ENCODE measurements around the gene CEMIP. TPM values are rescaled to one million over a fixed set of nuclear protein-coding genes. Genes with fewer than 3 reads are reported as not detected.

Gene CEMIP
- total and polyA plus RNA-seq, 2 of the 4 experiments (the other 2 are of a cell fraction): 63.8 to 78.0 TPM

- Histone ChIP-seq H4K91ac (ENCODE audit: insufficient read depth, low read depth, low read length) (no peak overlapping the region), H3K4ac (ENCODE audit: low read depth, low read length) (no peak overlapping the region), H2AK9ac (replicated peaks; ENCODE audit: low read depth, low read length, poor library complexity) (no peak overlapping the region), H4K8ac (ENCODE audit: low read depth in 2 of 2, low read length in 2 of 2) (no peak overlapping the region), H3K23ac (ENCODE audit: low read depth, low read length) (no peak overlapping the region), H2BK120ac (ENCODE audit: low read depth, low read length) (no peak overlapping the region), H2BK20ac (ENCODE audit: low read depth, low read length) (no peak overlapping the region), H2BK5ac (ENCODE audit: low read depth, low read length, poor library complexity, severe bottlenecking) (no peak overlapping the region), H3K27ac (ENCODE audit: insufficient read depth, low read length) (no peak overlapping the region), H3K4me3 (ENCODE audit: insufficient read depth, low read depth, low read length) (no peak overlapping the region), H4K20me1 (ENCODE audit: insufficient read depth, low read length) (peaks cover 25% of the 10 kb centered on the region; the same call in 1 of the 2 replicates), H3K27me3 (ENCODE audit: control insufficient read depth, insufficient read depth, low read length) (no peaks in the 10 kb centered on the region), H3K18ac (ENCODE audit: low read depth, low read length) (no peak overlapping the region), H2BK15ac (ENCODE audit: low read depth, low read length) (no peak overlapping the region), H3K9me1 (ENCODE audit: insufficient read depth, low read length) (peaks cover 15% of the 10 kb centered on the region), H3K79me1 (ENCODE audit: low read depth in 1 of 2, low read length in 2 of 2) (peaks cover 25 to 71% of the 10 kb centered on the region in 2 experiments), H3K36me3 (ENCODE audit: control insufficient read depth, insufficient read depth, low read length) (peaks cover 5% of the 10 kb centered on the region), H3K9ac (ENCODE audit: low read depth, low read length) (no peak overlapping the region), H3K14ac (replicated peaks; ENCODE audit: low read depth, low read length) (no peak overlapping the region), H2AK5ac (ENCODE audit: low read depth, low read length) (no peak overlapping the region), H3K4me2 (ENCODE audit: low read depth, low read length) (no peak overlapping the region), H3K4me1 (ENCODE audit: control insufficient read depth, insufficient read depth, low read length) (peaks cover 6% of the 10 kb centered on the region), H2AFZ (replicated peaks; ENCODE audit: low read length, poor library complexity) (no peak overlapping the region), H3K56ac (ENCODE audit: extremely low read depth, insufficient read depth, low read length) (no peak overlapping the region), H4K5ac (ENCODE audit: low read depth, low read length) (no peak overlapping the region), H3K9me3 (ENCODE audit: control insufficient read depth, insufficient read depth, low read length) (no peaks in the 10 kb centered on the region)
- intact Hi-C loops (cut with micrococcal nuclease): no loop called here
- no peak for DNase-seq
- ChIA-PET POLR2A (ENCODE audit: unreplicated experiment) (no interaction called here), CTCF (interaction anchor here (2.0 kb wide), 1 partner anchor 16 kb away, joined by 6 read pairs; no protein-coding TSS in a partner anchor)
- no peak for ATAC-seq (ENCODE audit: low read depth)
- in situ Hi-C loops (cut with MboI; ENCODE audit: low sequenced_read_pairs): no loop called here
- BruUV-seq (replicated peaks): no TSS peak
- WGBS, 2 experiments (ENCODE audit: extremely low coverage in 2 of 2, insufficient read length in 1 of 2): 96% methylated on average over 4 of the region's 5 CpGs; no CpG with 5 or more reads in 1 of the 2 experiments
- dilution Hi-C loops (cut with HindIII; ENCODE audit: low sequenced_read_pairs, unreplicated experiment): no loop called here
- no peak for TF ChIP-seq POLR2A (IDR thresholded peaks at IDR 0.05; ENCODE audit: low read depth, low read length)
- no peak for TF ChIP-seq NFE2L2 (IDR thresholded peaks at IDR 0.05; ENCODE audit: low read depth, low read length)
- no peak for TF ChIP-seq USF2 (IDR thresholded peaks at IDR 0.05; ENCODE audit: low read depth, low read length)
- no peak for TF ChIP-seq BHLHE40 (IDR thresholded peaks at IDR 0.05; ENCODE audit: low read depth, low read length)
- no peak for TF ChIP-seq ELK1 (IDR thresholded peaks at IDR 0.05; ENCODE audit: borderline replicate concordance, low read depth, low read length)
- no peak for TF ChIP-seq RAD21 (IDR thresholded peaks at IDR 0.05; ENCODE audit: low read length)
- no peak for TF ChIP-seq SMC3 (IDR thresholded peaks at IDR 0.05; ENCODE audit: low read depth, low read length)
- TF ChIP-seq CTCF (conservative IDR thresholded peaks at IDR 0.05; ENCODE audit: low read depth, low read length): no peak
- TF ChIP-seq CEBPB (IDR thresholded peaks at IDR 0.05; ENCODE audit: low read depth, low read length): no peak
- TF ChIP-seq MXI1 (IDR thresholded peaks at IDR 0.05; ENCODE audit: borderline replicate concordance, low read depth, low read length): no peak
- TF ChIP-seq RFX5 (IDR thresholded peaks at IDR 0.05; ENCODE audit: low read depth, low read length): no peak
Measured at GRCh38 chr15:80985981-80986380, 206.8 kb downstream of the CEMIP start.

Measured in IMR-90 (cell line).